Mesendoderm (in vitro differentiated cells): ENCODE measurements around the gene STK10.
"Not testable (repeated sequence)": the region's sequence is repeated elsewhere in the genome, so short reads cannot be mapped to it uniquely, and the experiment has no call there.

Experiments
- DNase-seq: peaks from one replicate; pipeline ENCODE4 v3.0.0; 2013
- H2AK5ac ChIP-seq: 2 replicates; pipeline ENCODE4 v1.6.1; 2013; ENCODE audit warnings: low read length, inconsistent platforms
- H2BK120ac ChIP-seq: 2 replicates; pipeline ENCODE4 v1.6.1; 2013; ENCODE audit warnings: low read depth, mild to moderate bottlenecking, low read length, moderate library complexity, mixed read lengths
- H2BK15ac ChIP-seq: replicated peaks from 2 replicates; pipeline ENCODE4 v1.6.1; 2013; ENCODE audit warnings: low read depth, mild to moderate bottlenecking, moderate library complexity
- H2BK5ac ChIP-seq: 2 replicates; pipeline ENCODE4 v1.6.1; 2013; ENCODE audit warnings: low read length, inconsistent platforms
- H3K18ac ChIP-seq: 2 replicates; pipeline ENCODE4 v1.6.1; 2013; ENCODE audit warnings: mild to moderate bottlenecking, low read length, mixed read lengths
- H3K23ac ChIP-seq: one replicate; pipeline ENCODE4 v1.6.1; 2013; ENCODE audit warnings: low read length
- H3K27ac ChIP-seq: 2 replicates; pipeline ENCODE4 v1.5.1; 2013; ENCODE audit warnings: low read depth, mild to moderate bottlenecking, inconsistent platforms, low read length, moderate library complexity
- H3K27me3 ChIP-seq: 2 replicates; pipeline ENCODE4 v1.6.1; 2013; ENCODE audit warnings: low read length, control low read depth, mild to moderate bottlenecking, inconsistent platforms; ENCODE audit not compliant: insufficient read depth, poor library complexity
- H3K36me3 ChIP-seq: 2 replicates; pipeline ENCODE4 v1.6.1; 2013; ENCODE audit warnings: low read length, inconsistent platforms; ENCODE audit not compliant: control insufficient read depth, insufficient read depth
- H3K4ac ChIP-seq: one replicate; pipeline ENCODE4 v1.6.1; 2013; ENCODE audit warnings: low read depth, mild to moderate bottlenecking, low read length, moderate library complexity
- H3K4me1 ChIP-seq: 2 replicates; pipeline ENCODE4 v1.6.1; 2013; ENCODE audit warnings: low read depth, low read length, inconsistent platforms; ENCODE audit not compliant: control insufficient read depth
- H3K4me2 ChIP-seq: 2 replicates; pipeline ENCODE4 v1.6.1; 2013; ENCODE audit warnings: low read length
- H3K4me3 ChIP-seq: 2 replicates; pipeline ENCODE4 v1.5.1; 2013; ENCODE audit warnings: mild to moderate bottlenecking, low read length
- H3K56ac ChIP-seq: one replicate; pipeline ENCODE4 v1.6.1; 2013; ENCODE audit warnings: low read length
- H3K79me1 ChIP-seq: 2 replicates; pipeline ENCODE4 v1.6.1; 2013; ENCODE audit warnings: low read length, inconsistent platforms
- H3K79me2 ChIP-seq: 2 replicates; pipeline ENCODE4 v1.6.1; 2013; ENCODE audit warnings: mild to moderate bottlenecking, low read length; ENCODE audit not compliant: control insufficient read depth, insufficient read depth
- H3K9ac ChIP-seq: 2 replicates; pipeline ENCODE4 v1.6.1; 2013; ENCODE audit warnings: low read length, inconsistent platforms
- H4K5ac ChIP-seq: one replicate; pipeline ENCODE4 v1.6.1; 2013; ENCODE audit warnings: low read length
- H4K8ac ChIP-seq: one replicate; pipeline ENCODE4 v1.6.1; 2013; ENCODE audit warnings: low read depth, mild to moderate bottlenecking, control low read depth, low read length, moderate library complexity
- WGBS: extraction: QIAGEN DNeasy Blood & Tissue Kit; methylation state at CpG from one replicate; pipeline ENCODE4 v1.1.7; 2013; ENCODE audit warnings: low lambda C conversion rate, missing lambda C conversion rate; ENCODE audit not compliant: insufficient coverage; ENCODE audit errors: extremely low coverage; 5-methylcytosine and 5-hydroxymethylcytosine counted together

Gene STK10

GRCh38 chr5:172162987-172163343 is 25.1 kb downstream of the STK10 start:
- no peaks in the 10 kb centered on the region for H3K36me3 ChIP-seq
- H3K56ac ChIP-seq = no peak overlapping the region
- no peak overlapping the region for H3K27ac ChIP-seq
- H3K4me2 ChIP-seq = no peak overlapping the region
- peaks cover 2% of the 10 kb centered on the region for H3K79me1 ChIP-seq
- WGBS = no CpG with 5 or more reads among the region's 5 CpGs
- H3K4ac ChIP-seq = no peak overlapping the region
- H3K79me2 ChIP-seq = no peaks in the 10 kb centered on the region
- no peak overlapping the region for H2BK15ac ChIP-seq
- H3K9ac ChIP-seq = no peak overlapping the region
- no peak overlapping the region for H2BK120ac ChIP-seq
- no peak overlapping the region for H3K18ac ChIP-seq
- H2BK5ac ChIP-seq = no peak overlapping the region
- no peak overlapping the region for H4K5ac ChIP-seq
- no peak overlapping the region for H4K8ac ChIP-seq
- no peaks in the 10 kb centered on the region for H3K27me3 ChIP-seq
- DNase-seq = no peak
- H2AK5ac ChIP-seq = no peak overlapping the region
- H3K4me1 ChIP-seq = no peaks in the 10 kb centered on the region
- no peak overlapping the region for H3K23ac ChIP-seq
- H3K4me3 ChIP-seq = no peak overlapping the region

- WGBS = no CpG with 5 or more reads among the region's 5 CpGs
- no peak overlapping the region for H3K4me3 ChIP-seq
- no peak for DNase-seq
These were observed 25.6 kb downstream of the STK10 start for GRCh38 chr5:172162323-172162986.

GRCh38 chr5:172160506-172160905 is 27.5 kb downstream of the STK10 start:
- H3K56ac ChIP-seq = no peak overlapping the region
- H3K4ac ChIP-seq = no peak overlapping the region
- no peak overlapping the region for H3K18ac ChIP-seq
- H2AK5ac ChIP-seq = no peak overlapping the region
- no peak overlapping the region for H4K8ac ChIP-seq
- no peak overlapping the region for H2BK15ac ChIP-seq
- no CpG with 5 or more reads among the region's 9 CpGs for WGBS
- H3K27ac ChIP-seq = no peak overlapping the region
- no peak for DNase-seq
- peaks cover 2% of the 10 kb centered on the region for H3K79me1 ChIP-seq
- H3K4me2 ChIP-seq = no peak overlapping the region
- H3K4me3 ChIP-seq = no peak overlapping the region
- H2BK120ac ChIP-seq = no peak overlapping the region
- H3K4me1 ChIP-seq = no peaks in the 10 kb centered on the region
- H3K23ac ChIP-seq = no peak overlapping the region
- no peak overlapping the region for H2BK5ac ChIP-seq
- H3K27me3 ChIP-seq = no peaks in the 10 kb centered on the region
- H3K36me3 ChIP-seq = no peaks in the 10 kb centered on the region
- H3K79me2 ChIP-seq = no peaks in the 10 kb centered on the region
- no peak overlapping the region for H3K9ac ChIP-seq
- no peak overlapping the region for H4K5ac ChIP-seq

More at GRCh38 chr5:172162323-172162986, 25.6 kb downstream of the STK10 start:
- H3K56ac ChIP-seq = no peak overlapping the region
- no peak overlapping the region for H2BK120ac ChIP-seq
- H3K9ac ChIP-seq = no peak overlapping the region
- H3K23ac ChIP-seq = no peak overlapping the region
- no peak overlapping the region for H4K8ac ChIP-seq
- no peaks in the 10 kb centered on the region for H3K79me2 ChIP-seq
- H3K36me3 ChIP-seq = no peaks in the 10 kb centered on the region
- no peak overlapping the region for H3K4me2 ChIP-seq
- H4K5ac ChIP-seq = no peak overlapping the region
- no peak overlapping the region for H3K27ac ChIP-seq
- no peak overlapping the region for H2BK5ac ChIP-seq
- no peaks in the 10 kb centered on the region for H3K4me1 ChIP-seq
- no peak overlapping the region for H2BK15ac ChIP-seq
- no peak overlapping the region for H3K18ac ChIP-seq
- H3K4ac ChIP-seq = no peak overlapping the region
- no peak overlapping the region for H2AK5ac ChIP-seq
- peaks cover 2% of the 10 kb centered on the region for H3K79me1 ChIP-seq
- no peaks in the 10 kb centered on the region for H3K27me3 ChIP-seq

GRCh38 chr5:172159016-172159415 is 29.0 kb downstream of the STK10 start:
- Histone ChIP-seq H3K18ac (no peak overlapping the region), H4K8ac (no peak overlapping the region), H3K27me3 (no peaks in the 10 kb centered on the region), H2AK5ac (no peak overlapping the region), H3K36me3 (no peaks in the 10 kb centered on the region), H3K56ac (no peak overlapping the region), H2BK120ac (no peak overlapping the region), H3K23ac (no peak overlapping the region), H3K9ac (no peak overlapping the region), H2BK5ac (no peak overlapping the region), H3K79me2 (no peaks in the 10 kb centered on the region), H3K79me1 (peaks cover 2% of the 10 kb centered on the region), H2BK15ac (no peak overlapping the region), H3K27ac (no peak overlapping the region), H4K5ac (no peak overlapping the region), H3K4ac (no peak overlapping the region), H3K4me1 (no peaks in the 10 kb centered on the region), H3K4me2 (no peak overlapping the region), H3K4me3 (no peak overlapping the region)
- no CpG with 5 or more reads among the region's 8 CpGs for WGBS
- no peak for DNase-seq

GRCh38 chr5:172156541-172156994 is 31.5 kb downstream of the STK10 start:
- Histone ChIP-seq H3K79me2 (no peaks in the 10 kb centered on the region), H3K27ac (no peak overlapping the region), H4K8ac (no peak overlapping the region), H2AK5ac (no peak overlapping the region), H3K36me3 (no peaks in the 10 kb centered on the region), H3K27me3 (no peaks in the 10 kb centered on the region), H2BK5ac (no peak overlapping the region), H4K5ac (no peak overlapping the region), H2BK15ac (no peak overlapping the region), H3K9ac (no peak overlapping the region), H3K18ac (no peak overlapping the region), H3K79me1 (peaks cover under 1% of the 10 kb centered on the region), H3K4ac (no peak overlapping the region), H3K56ac (no peak overlapping the region), H2BK120ac (no peak overlapping the region), H3K4me2 (no peak overlapping the region), H3K4me3 (no peak overlapping the region), H3K4me1 (no peaks in the 10 kb centered on the region), H3K23ac (no peak overlapping the region)
- no peak for DNase-seq
- no CpG with 5 or more reads among the region's 13 CpGs for WGBS

GRCh38 chr5:172155101-172155500 is 32.9 kb downstream of the STK10 start:
- not testable (repeated sequence) for H2BK120ac ChIP-seq, H3K79me1 ChIP-seq, H3K27ac ChIP-seq, H3K4ac ChIP-seq, H3K27me3 ChIP-seq, DNase-seq, H3K56ac ChIP-seq, H3K36me3 ChIP-seq, H3K4me3 ChIP-seq, H2AK5ac ChIP-seq, H3K18ac ChIP-seq, H2BK5ac ChIP-seq, H4K8ac ChIP-seq, H4K5ac ChIP-seq, H3K79me2 ChIP-seq, H3K23ac ChIP-seq, H3K9ac ChIP-seq, H2BK15ac ChIP-seq, H3K4me2 ChIP-seq, H3K4me1 ChIP-seq
- no CpG with 5 or more reads among the region's 9 CpGs for WGBS
